Heart left ventricle (tissue), 13 donors: ENCODE results near the gene FIBP.

Experiments used
- CTCF ChIP-seq, 12 donors: fragments of 200-600 bp; sonication (generic) in 4 of 12; IDR thresholded peaks; one replicate each; pipeline versions ENCODE4 v1.5.0 to v1.8.0; 2018 to 2022; ENCODE audit warnings: antibody characterized with exemption in 12 of 12, mild to moderate bottlenecking in 5 of 12
- POLR2A ChIP-seq, 2 donors: fragments of 450-650 bp; IDR thresholded peaks; one replicate each; pipeline ENCODE4 v1.6.1; 2017; ENCODE audit warnings: antibody characterized with exemption in 2 of 2, mild to moderate bottlenecking in 2 of 2, moderate library complexity in 2 of 2
- donor health status: ischemic (EF 13 %, LVEDD 7.1; RV severe dilation, severe dysfunction).
- donor health status: DM: no; HTN: yes; CAD: no.
- donor health status: DM: no; HTN: no; CAD: no.
- donor health status: ischemic (EF 25% LVEDD 6.9; RV normal size, moderate dysfunction).
- donor health status: ischemic (EF 25% LVEDD 5.7; RV mildly dilated, moderate dysfunction).
- donor health status: ischemic (EF 35%, LVEDD 5.7; RV mildly dilated, moderate dysfunction).
- donor health status: nonischemic (EF 11% LVEDD 7.7; RV severe dilation, severe dysfunction).
- donor health status: DM: yes; HTN: yes; CAD: no.
- donor health status: PGD.
- donor health status: ischemic (EF 29% LVEDD 5.4; RV normal size, mild dysfunction).
- donor health status: nonischemic (EF 23%, LVEDD 6.1; RV moderate dilation, normal function).

- peak in 1 of 12 donors; percentile 4 for TF ChIP-seq CTCF (IDR thresholded peaks at IDR 0.05)
- no peak for TF ChIP-seq POLR2A (IDR thresholded peaks at IDR 0.05)
Observed at GRCh38 chr11:65857500-65857852, 30.8 kb downstream of the FIBP start.
